Left kidney (tissue), 2 donors: Measurements from ENCODE around the gene TOR4A. TPM values are rescaled to one million over a fixed set of nuclear protein-coding genes. Genes with fewer than 3 reads are reported as not detected.
"Not testable (repeated sequence)": the region's sequence is repeated elsewhere in the genome, so short reads cannot be mapped to it uniquely, and the experiment has no call there.

ENCODE experiments used
- DNase-seq: peaks from one replicate; pipeline ENCODE4 v3.0.0-alpha.2; 2013
- polyA plus RNA-seq: library from polyadenylated mRNA; unstranded; fragments of 120-200 nt; gene quantifications from one replicate; pipeline ENCODE4 v1.2.1, GENCODE V29; 2013; ENCODE audit not compliant: insufficient read length

TOR4A gene
- polyA plus RNA-seq, 1 donor, result 4.5 TPM

- DNase-seq, result no peak
Observed at GRCh38 chr9:137252555-137253506, 24.7 kb upstream of the TOR4A start.

DNA sequence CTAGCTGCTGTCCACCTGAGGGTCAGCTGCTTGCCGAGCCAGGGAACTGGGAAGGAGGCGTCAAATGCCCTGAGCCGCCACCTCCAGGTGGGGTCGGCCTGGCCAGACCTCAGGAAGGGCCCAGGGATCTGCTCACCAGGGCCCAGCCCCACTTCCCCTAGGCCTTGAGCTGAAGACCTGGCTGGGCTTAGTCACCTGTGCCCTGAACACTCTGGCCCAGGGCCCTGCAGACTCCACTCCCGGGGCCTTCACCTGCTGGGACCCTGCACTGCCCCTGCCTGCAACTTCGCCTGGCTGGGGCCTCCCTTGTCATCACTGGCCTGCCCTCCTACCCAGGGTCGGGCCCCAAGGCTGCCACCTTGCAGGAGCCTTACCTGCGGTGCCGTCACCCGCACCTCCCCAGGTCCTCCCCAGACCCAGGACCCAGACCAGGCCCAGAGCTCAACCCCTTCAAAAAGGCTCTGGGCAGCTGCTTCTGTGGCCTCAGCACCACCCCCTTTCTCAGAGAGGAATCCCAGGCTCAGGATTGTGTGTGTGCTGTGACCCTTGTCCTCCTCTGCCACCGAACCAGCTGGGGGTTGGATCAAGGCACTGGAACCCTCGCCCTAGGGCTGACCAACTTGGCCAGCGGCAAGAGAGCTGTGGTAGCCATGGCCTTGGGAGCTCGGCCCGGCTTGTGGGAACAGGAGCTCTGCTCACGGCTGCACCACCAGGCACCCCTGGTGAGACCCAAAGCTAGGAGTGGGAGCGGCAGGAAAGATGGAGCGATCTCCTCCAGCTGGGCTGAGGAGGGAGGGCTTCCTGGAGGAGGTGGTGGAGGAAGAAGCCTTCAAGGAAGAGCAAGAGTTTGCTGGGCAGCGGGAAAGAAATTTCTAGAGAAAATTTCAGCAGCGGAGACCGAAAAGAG, 23.6 kb upstream of the TOR4A start:
- DNase-seq, result no peak

GRCh38 chr9:137254624-137255447, 22.7 kb upstream of the TOR4A start, which contains the start of gene NELFB:
TSS of gene NELFB (plus strand) at chr9:137255327.
- DNase-seq, result peak; percentile 91

GRCh38 chr9:137255448-137256114, 21.9 kb upstream of the TOR4A start:
- no peak for DNase-seq

- no peak for DNase-seq
Observed at GRCh38 chr9:137256362-137256761, 21.2 kb upstream of the TOR4A start.

GRCh38 chr9:137256856-137257255, 20.7 kb upstream of the TOR4A start:
- DNase-seq, result no peak

GRCh38 chr9:137262173-137262908, 15.2 kb upstream of the TOR4A start:
- not testable (repeated sequence) for DNase-seq

- no peak for DNase-seq
Observed at GRCh38 chr9:137262909-137263285, 14.6 kb upstream of the TOR4A start.

- DNase-seq, result no peak
Observed at GRCh38 chr9:137263506-137263905, 14.0 kb upstream of the TOR4A start.

DNA sequence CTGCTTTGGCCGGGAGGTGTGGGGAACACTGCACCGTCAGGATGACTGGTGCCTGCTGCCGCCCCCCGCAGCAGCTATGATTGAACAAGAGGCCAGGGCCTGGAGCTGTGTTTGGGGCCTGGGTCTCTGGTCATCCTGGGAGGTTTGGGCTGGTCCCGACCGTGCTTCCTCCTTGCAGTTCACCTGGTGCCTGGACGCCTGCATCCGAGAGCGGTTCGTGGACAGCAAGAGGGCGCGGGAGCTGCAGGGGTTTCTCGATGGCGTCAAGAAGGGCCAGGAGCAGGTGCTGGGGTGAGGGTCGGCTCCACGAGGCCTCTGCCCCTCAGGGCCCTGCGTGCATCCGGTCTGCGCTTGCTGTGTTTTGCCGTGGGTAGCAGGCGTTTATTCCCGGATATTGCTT, 13.5 kb upstream of the TOR4A start:
- DNase-seq, result no peak

- no peak for DNase-seq
Observed at GRCh38 chr9:137265496-137266161, 11.9 kb upstream of the TOR4A start.

- no peak for DNase-seq
Observed at GRCh38 chr9:137266162-137266527, 11.4 kb upstream of the TOR4A start.

- DNase-seq, result no peak
Observed at GRCh38 chr9:137266585-137267453, 10.7 kb upstream of the TOR4A start.

GRCh38 chr9:137267933-137268355, 9.6 kb upstream of the TOR4A start:
- DNase-seq, result no peak

GRCh38 chr9:137268538-137269201, 8.9 kb upstream of the TOR4A start:
- DNase-seq, result no peak

- DNase-seq, result no peak
Observed at GRCh38 chr9:137269231-137269772, 8.2 kb upstream of the TOR4A start.

GRCh38 chr9:137270929-137271695, 6.4 kb upstream of the TOR4A start:
- no peak for DNase-seq
